HG03469 (cell line): ENCODE data around the gene NR1H4.
"Not testable (repeated sequence)": the region's sequence is repeated elsewhere in the genome, so short reads cannot be mapped to it uniquely, and the experiment has no call there.

Source experiments
- ATAC-seq: cut with Tn5 transposase; IDR thresholded peaks from one replicate; pipeline ENCODE4 v1.9.1; 2021; ENCODE audit warnings: mild to moderate bottlenecking, moderate library complexity, moderate number of reproducible peaks; ENCODE audit not compliant: unreplicated experiment

Gene NR1H4

GRCh38 chr12:100564905-100565467 lies 91.3 kb downstream of the NR1H4 start:
- ATAC-seq = no peak

- no peak for ATAC-seq
These were observed 92.4 kb downstream of the NR1H4 start for GRCh38 chr12:100565987-100566545.

GRCh38 chr12:100566887-100567637 lies 93.4 kb downstream of the NR1H4 start:
- ATAC-seq = peak; percentile 98

GRCh38 chr12:100567945-100568344 lies 94.3 kb downstream of the NR1H4 start:
- ATAC-seq = no peak

- ATAC-seq = no peak
These were observed 98.5 kb downstream of the NR1H4 start for GRCh38 chr12:100572184-100572583.

- ATAC-seq = peak; percentile 92
These were observed 99.9 kb downstream of the NR1H4 start, which contains the start of gene GAS2L3 for GRCh38 chr12:100573292-100574186. Gene GAS2L3, plus strand, starts transcription at chr12:100573684. Its CDS starts 21,221 bp downstream, at chr12:100594905.

- no peak for ATAC-seq
These were observed 100.8 kb downstream of the NR1H4 start for GRCh38 chr12:100574187-100575074.

GRCh38 chr12:100576331-100577036 lies 102.8 kb downstream of the NR1H4 start:
- ATAC-seq = no peak

- ATAC-seq = no peak
These were observed 105.3 kb downstream of the NR1H4 start for GRCh38 chr12:100578923-100579322.

- ATAC-seq = no peak
These were observed 106.2 kb downstream of the NR1H4 start for GRCh38 chr12:100579844-100580243.

- no peak for ATAC-seq
These were observed 110.6 kb downstream of the NR1H4 start for GRCh38 chr12:100584256-100584655.

- no peak for ATAC-seq
These were observed 118.3 kb downstream of the NR1H4 start for GRCh38 chr12:100591979-100592378.

GRCh38 chr12:100593490-100593889 lies 119.8 kb downstream of the NR1H4 start:
- ATAC-seq = no peak

- ATAC-seq = no peak
These were observed 128.0 kb downstream of the NR1H4 start for GRCh38 chr12:100601626-100602025.

- not testable (repeated sequence) for ATAC-seq
These were observed 129.3 kb downstream of the NR1H4 start for GRCh38 chr12:100602997-100603396.

- ATAC-seq = no peak
These were observed 135.1 kb downstream of the NR1H4 start for GRCh38 chr12:100608776-100609175.

GRCh38 chr12:100610666-100611430 lies 137.2 kb downstream of the NR1H4 start:
- ATAC-seq = no peak

GRCh38 chr12:100612606-100613005 lies 138.9 kb downstream of the NR1H4 start:
- ATAC-seq = no peak
